Subcutaneous adipose tissue (tissue), 4 donors: Measurements from ENCODE around the gene THEM5. TPM values are rescaled to one million over a fixed set of nuclear protein-coding genes. Genes with fewer than 3 reads are reported as not detected.

Experiments used
- CTCF ChIP-seq: fragments of 450-650 bp; IDR thresholded peaks from one replicate; pipeline ENCODE4 v1.5.1; 2016; ENCODE audit warnings: low read depth, mild to moderate bottlenecking, control low read depth, antibody characterized with exemption, moderate library complexity
- total RNA-seq, 4 donors: library from RNA; depleted of rRNA; stranded (reverse); fragments of >200 nt; gene quantifications; one replicate each; pipeline ENCODE4 v1.1.0, GENCODE V29; 2016

THEM5 gene
- total RNA-seq, 4 donors from 2014 or later: not detected

GRCh38 chr1:151858886-151859665 is 5.6 kb upstream of the THEM5 start:
- no peak for TF ChIP-seq CTCF

GRCh38 chr1:151858030-151858746 is 4.7 kb upstream of the THEM5 start:
- no peak for TF ChIP-seq CTCF

GRCh38 chr1:151855933-151856332 is 2.4 kb upstream of the THEM5 start:
- TF ChIP-seq CTCF: no peak

- no peak for TF ChIP-seq CTCF
These were observed 1.1 kb upstream of the THEM5 start for GRCh38 chr1:151854658-151855057.

- TF ChIP-seq CTCF: no peak
These were observed 779 bp downstream of the THEM5 start for GRCh38 chr1:151852733-151853132.

- TF ChIP-seq CTCF: no peak
These were observed 1.6 kb downstream of the THEM5 start for GRCh38 chr1:151851886-151852285.

- TF ChIP-seq CTCF: no peak
These were observed 3.6 kb downstream of the THEM5 start for GRCh38 chr1:151849871-151850270.
